ENCODE measurements around the gene AFAP1. TPM values are rescaled to one million over a fixed set of nuclear protein-coding genes. Genes with fewer than 3 reads are reported as not detected.
A peak's percentile ranks its signal among the peaks of the same experiment; 100 is the strongest.

The AFAP1 gene
- total and polyA plus RNA-seq, 2 of the 4 experiments (the other 2 are of a cell fraction), result 48.2 to 80.9 TPM

GRCh38 chr4:7781993-7782392 is 157.7 kb downstream of the AFAP1 start:
- intact Hi-C loops (cut with micrococcal nuclease) (no loop called here), dilution Hi-C loops (cut with HindIII; ENCODE audit: low sequenced_read_pairs, unreplicated experiment) (no loop called here), in situ Hi-C loops (cut with MboI; ENCODE audit: low sequenced_read_pairs) (no loop called here)
- H4K20me1 ChIP-seq (ENCODE audit: insufficient read depth, low read length), result peaks cover 34% of the 10 kb centered on the region
- no peak overlapping the region for H2BK15ac ChIP-seq (ENCODE audit: low read depth, low read length)
- H3K79me1 ChIP-seq (ENCODE audit: low read depth in 1 of 2, low read length in 2 of 2), result peaks cover 46 to 88% of the 10 kb centered on the region in 2 experiments
- no peak overlapping the region for H3K14ac ChIP-seq (replicated peaks; ENCODE audit: low read depth, low read length)
- no peak overlapping the region for H3K9ac ChIP-seq (ENCODE audit: low read depth, low read length)
- no peak overlapping the region for H3K56ac ChIP-seq (ENCODE audit: extremely low read depth, insufficient read depth, low read length)
- no peak overlapping the region for H2BK20ac ChIP-seq (ENCODE audit: low read depth, low read length)
- no peak overlapping the region; a peak in 1 of 4 replicates for H4K8ac ChIP-seq (ENCODE audit: low read depth in 2 of 2, low read length in 2 of 2)
- CTCF ChIA-PET, result no interaction called here
- no peak overlapping the region for H3K18ac ChIP-seq (ENCODE audit: low read depth, low read length)
- peaks cover 24% of the 10 kb centered on the region for H3K4me1 ChIP-seq (ENCODE audit: control insufficient read depth, insufficient read depth, low read length)
- H2BK5ac ChIP-seq (ENCODE audit: low read depth, low read length, poor library complexity, severe bottlenecking), result peak overlapping the region; percentile 10
- H2BK120ac ChIP-seq (ENCODE audit: low read depth, low read length), result no peak overlapping the region
- H3K27ac ChIP-seq (ENCODE audit: insufficient read depth, low read length), result no peak overlapping the region
- H2AK9ac ChIP-seq (replicated peaks; ENCODE audit: low read depth, low read length, poor library complexity), result peak overlapping the region; percentile 63
- no peak overlapping the region for H4K91ac ChIP-seq (ENCODE audit: insufficient read depth, low read depth, low read length)
- peak overlapping the region; percentile 33; the same call in 1 of the 2 replicates for H3K23ac ChIP-seq (ENCODE audit: low read depth, low read length)
- no peak overlapping the region for H2AK5ac ChIP-seq (ENCODE audit: low read depth, low read length)
- no peaks in the 10 kb centered on the region for H3K9me3 ChIP-seq (ENCODE audit: control insufficient read depth, insufficient read depth, low read length)
- TF ChIP-seq RCOR1 (IDR thresholded peaks at IDR 0.05; ENCODE audit: insufficient replicate concordance, low read length) (no peak), MXI1 (IDR thresholded peaks at IDR 0.05; ENCODE audit: borderline replicate concordance, low read depth, low read length) (no peak), MAFK (IDR thresholded peaks at IDR 0.05; ENCODE audit: low read depth, low read length) (no peak), RAD21 (IDR thresholded peaks at IDR 0.05; ENCODE audit: low read length) (no peak), ELK1 (IDR thresholded peaks at IDR 0.05; ENCODE audit: borderline replicate concordance, low read depth, low read length) (no peak), FOS (IDR thresholded peaks at IDR 0.05; ENCODE audit: low read depth, low read length) (no peak), CTCF (conservative IDR thresholded peaks at IDR 0.05; ENCODE audit: low read depth, low read length) (no peak), NFE2L2 (IDR thresholded peaks at IDR 0.05; ENCODE audit: low read depth, low read length) (no peak), SMC3 (IDR thresholded peaks at IDR 0.05; ENCODE audit: low read depth, low read length) (no peak), CEBPB (IDR thresholded peaks at IDR 0.05; ENCODE audit: low read depth, low read length) (no peak), RFX5 (IDR thresholded peaks at IDR 0.05; ENCODE audit: low read depth, low read length) (no peak)
- TF ChIP-seq, protein P1, sequence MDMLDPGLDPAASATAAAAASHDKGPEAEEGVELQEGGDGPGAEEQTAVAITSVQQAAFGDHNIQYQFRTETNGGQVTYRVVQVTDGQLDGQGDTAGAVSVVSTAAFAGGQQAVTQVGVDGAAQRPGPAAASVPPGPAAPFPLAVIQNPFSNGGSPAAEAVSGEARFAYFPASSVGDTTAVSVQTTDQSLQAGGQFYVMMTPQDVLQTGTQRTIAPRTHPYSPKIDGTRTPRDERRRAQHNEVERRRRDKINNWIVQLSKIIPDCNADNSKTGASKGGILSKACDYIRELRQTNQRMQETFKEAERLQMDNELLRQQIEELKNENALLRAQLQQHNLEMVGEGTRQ (IDR thresholded peaks at IDR 0.05; ENCODE audit: low read depth, low read length), result no peak
- no peak overlapping the region for H3K4me2 ChIP-seq (ENCODE audit: low read depth, low read length)
- H3K9me1 ChIP-seq (ENCODE audit: insufficient read depth, low read length), result peaks cover 11% of the 10 kb centered on the region
- H3K27me3 ChIP-seq (ENCODE audit: control insufficient read depth, insufficient read depth, low read length), result no peaks in the 10 kb centered on the region
- POLR2A ChIA-PET (ENCODE audit: unreplicated experiment), result no interaction called here
- H3K4ac ChIP-seq (ENCODE audit: low read depth, low read length), result peak overlapping the region; percentile 2; the same call in 1 of the 2 replicates
- no peak overlapping the region for H2AFZ ChIP-seq (replicated peaks; ENCODE audit: low read length, poor library complexity)
- no TSS peak for BruUV-seq (replicated peaks)
- H3K4me3 ChIP-seq (ENCODE audit: insufficient read depth, low read depth, low read length), result no peak overlapping the region
- H4K5ac ChIP-seq (ENCODE audit: low read depth, low read length), result no peak overlapping the region
- no peak for DNase-seq
- 85% methylated on average over 7 of the region's 17 CpGs; no CpG with 5 or more reads in 1 of the 2 experiments for WGBS, 2 experiments (ENCODE audit: extremely low coverage in 2 of 2, insufficient read length in 1 of 2)
- peaks cover 65% of the 10 kb centered on the region for H3K36me3 ChIP-seq (ENCODE audit: control insufficient read depth, insufficient read depth, low read length)
- ATAC-seq (ENCODE audit: low read depth), result no peak

Data from IMR-90 (cell line).